Lung (tissue), 12 donors: ENCODE measurements around the gene FAM184B. TPM values are rescaled to one million over a fixed set of nuclear protein-coding genes. Genes with fewer than 3 reads are reported as not detected.
"Not testable (repeated sequence)": the region's sequence is repeated elsewhere in the genome, so short reads cannot be mapped to it uniquely, and the experiment has no call there.

Experiments used
- ATAC-seq: fragments of 200-7000 bp; cut with Tn5 transposase; one replicate; pipeline ENCODE4 v1.9.1; 2020; ENCODE audit warnings: moderate number of reproducible peaks; ENCODE audit not compliant: insufficient read depth, low FRiP score
- DNase-seq, 3 donors: peaks; one replicate each; pipeline ENCODE4 v3.0.0-alpha.2; 2013 to 2017
- H3K27ac ChIP-seq, 2 donors: one replicate each; pipeline ENCODE4 v1.5.1; 2013; ENCODE audit warnings: mild to moderate bottlenecking in 2 of 2, moderate library complexity in 2 of 2, control low read depth in 1 of 2, inconsistent platforms in 1 of 2, low read depth in 1 of 2, low read length in 1 of 2
- H3K27me3 ChIP-seq, 3 donors: one replicate each; pipeline ENCODE4 v1.5.1; 2013; ENCODE audit warnings: low read length in 2 of 3; ENCODE audit not compliant: control insufficient read depth in 3 of 3, insufficient read depth in 3 of 3
- H3K36me3 ChIP-seq, 4 donors: one replicate each; pipeline ENCODE4 v1.5.1; 2013; ENCODE audit warnings: low read length in 4 of 4, mild to moderate bottlenecking in 1 of 4, moderate library complexity in 1 of 4; ENCODE audit not compliant: control insufficient read depth in 4 of 4, insufficient read depth in 4 of 4
- H3K4me1 ChIP-seq, 5 donors: one replicate each; pipeline ENCODE4 v1.5.1; 2013; ENCODE audit warnings: low read length in 5 of 5, mild to moderate bottlenecking in 2 of 5, moderate library complexity in 1 of 5; ENCODE audit not compliant: control insufficient read depth in 5 of 5, insufficient read depth in 5 of 5
- H3K4me3 ChIP-seq: one replicate; pipeline ENCODE4 v1.5.1; 2013; ENCODE audit warnings: mild to moderate bottlenecking, control low read depth, moderate library complexity
- H3K9ac ChIP-seq, 2 donors: one replicate each; pipeline ENCODE4 v1.5.1; 2013; ENCODE audit warnings: low read length in 2 of 2, control low read depth in 1 of 2; ENCODE audit not compliant: insufficient read depth in 1 of 2
- H3K9me3 ChIP-seq, 4 donors: one replicate each; pipeline ENCODE4 v1.5.1; 2013; ENCODE audit warnings: low read length in 3 of 4, mild to moderate bottlenecking in 1 of 4, moderate library complexity in 1 of 4; ENCODE audit not compliant: control insufficient read depth in 4 of 4, insufficient read depth in 3 of 4
- CTCF ChIP-seq: IDR thresholded peaks from 2 replicates; pipeline ENCODE4 v1.5.1; 2012; ENCODE audit warnings: mild to moderate bottlenecking; ENCODE audit errors: control extremely low read depth, extremely low read depth
- WGBS, 2 donors: extraction: QIAGEN DNeasy Blood & Tissue Kit; methylation state at CpG; one replicate each; pipeline ENCODE4 v1.1.7; 2013; 5-methylcytosine and 5-hydroxymethylcytosine counted together
- polyA plus RNA-seq, 2 donors: library from polyadenylated mRNA; stranded (reverse); fragments of 200-250 nt; gene quantifications; one replicate each; pipeline ENCODE4 v1.2.1, GENCODE V29; 2013
- total RNA-seq, 2 donors: library from RNA; depleted of rRNA in 1 of 2; stranded (reverse); fragments of >200 nt in 1 of 2; gene quantifications; one replicate each; pipeline ENCODE4 v1.2.1, GENCODE V29; 2014 to 2021
- donor health status: control.
- donor health status: control.
- donor health status: Bipolar disorder and iron deficiency.
- donor health status: healthy.
- donor health status: DM: yes; HTN: yes; CAD: no.

Gene FAM184B
- total and polyA plus RNA-seq, 4 donors, result 0.06 to 0.18 (median 0.09) TPM

GRCh38 chr4:17717301-17717700 lies 64.1 kb downstream of the FAM184B start:
- Histone ChIP-seq H3K27me3 (no peaks in the 10 kb centered on the region), H3K9me3 (no peaks in the 10 kb centered on the region), H3K4me3 (no peak overlapping the region), H3K27ac (no peak overlapping the region), H3K36me3 (no peaks in the 10 kb centered on the region), H3K9ac (no peak overlapping the region), H3K4me1 (no peaks in the 10 kb centered on the region)
- WGBS, 2 donors, result 73 to 77% methylated on average over 5 of the region's 5 CpGs
- no peak for TF ChIP-seq CTCF
- ATAC-seq (no peak), DNase-seq (no peak)

- H3K27me3 ChIP-seq, result no peaks in the 10 kb centered on the region
- TF ChIP-seq CTCF, result no peak
- no peaks in the 10 kb centered on the region for H3K4me1 ChIP-seq
- H3K27ac ChIP-seq, result no peak overlapping the region
- no peak for ATAC-seq
- WGBS, 2 donors, result 90 to 91% methylated on average over 2 of the region's 2 CpGs
- no peak for DNase-seq
- H3K4me3 ChIP-seq, result no peak overlapping the region
- no peaks in the 10 kb centered on the region for H3K9me3 ChIP-seq
- H3K9ac ChIP-seq, result no peak overlapping the region
- no peaks in the 10 kb centered on the region for H3K36me3 ChIP-seq
Measured at GRCh38 chr4:17715511-17715910, 65.9 kb downstream of the FAM184B start.

- no peaks in the 10 kb centered on the region for H3K27me3 ChIP-seq
- H3K9me3 ChIP-seq, result no peaks in the 10 kb centered on the region
- ATAC-seq (no peak), DNase-seq (no peak)
- H3K4me1 ChIP-seq, result no peaks in the 10 kb centered on the region
- WGBS, 2 donors, result 94 to 96% methylated on average over 5 of the region's 5 CpGs
- H3K9ac ChIP-seq, result no peak overlapping the region
- no peak overlapping the region for H3K27ac ChIP-seq
- H3K36me3 ChIP-seq, result no peaks in the 10 kb centered on the region
- no peak overlapping the region for H3K4me3 ChIP-seq
- no peak for TF ChIP-seq CTCF
Measured at GRCh38 chr4:17713779-17714178, 67.6 kb downstream of the FAM184B start.

- H3K9me3 ChIP-seq, result no peaks in the 10 kb centered on the region
- WGBS, 2 donors, result 77 to 78% methylated on average over 5 of the region's 5 CpGs
- H3K27me3 ChIP-seq, result no peaks in the 10 kb centered on the region
- no peak overlapping the region for H3K4me3 ChIP-seq
- no peak for TF ChIP-seq CTCF
- H3K27ac ChIP-seq, result no peak overlapping the region
- H3K4me1 ChIP-seq, result no peaks in the 10 kb centered on the region
- DNase-seq (no peak), ATAC-seq (no peak)
- H3K36me3 ChIP-seq, result no peaks in the 10 kb centered on the region
- no peak overlapping the region for H3K9ac ChIP-seq
Measured at GRCh38 chr4:17712166-17712565, 69.3 kb downstream of the FAM184B start.

- H3K9ac ChIP-seq, H3K9me3 ChIP-seq, ATAC-seq, H3K36me3 ChIP-seq, DNase-seq, H3K4me3 ChIP-seq, H3K4me1 ChIP-seq, H3K27me3 ChIP-seq, H3K27ac ChIP-seq: not testable (repeated sequence)
- 89 to 95% methylated on average over 8 of the region's 8 CpGs for WGBS, 2 donors
Measured at GRCh38 chr4:17711206-17711605, 70.2 kb downstream of the FAM184B start.
